SK-N-SH (cell line): Measurements from ENCODE around the gene NDUFAF5. TPM values are rescaled to one million over a fixed set of nuclear protein-coding genes. Genes with fewer than 3 reads are reported as not detected.

Experiments used
- CTCF ChIA-PET: fragments of 300-600, 350-600 bp; formaldehyde crosslinking; extraction: SDS; loops from one replicate; lab custom pipeline; 2021; lab: Yijun Ruan, JAX
- POLR2A ChIA-PET: fragments of 350-600 bp; sonication (Branson Sonifier 250); formaldehyde crosslinking; extraction: SDS; loops from one replicate; lab custom pipeline; 2020; ENCODE audit warnings: antibody characterized with exemption, inconsistent platforms; lab: Yijun Ruan, JAX
- DNase-seq: peaks from one replicate; pipeline ENCODE4 v3.0.0; 2012
- H2AFZ ChIP-seq: fragments of 200-600 bp; sonication (generic); 2 replicates; pipeline ENCODE4 v1.8.1; 2016; ENCODE audit warnings: antibody characterized with exemption, mild to moderate bottlenecking, low read depth
- H3F3A ChIP-seq: fragments of 200-600 bp; sonication (generic); replicated peaks from 2 replicates; pipeline ENCODE3; 2016; ENCODE audit warnings: antibody characterized with exemption, mild to moderate bottlenecking; ENCODE audit not compliant: insufficient read depth
- H3K27ac ChIP-seq, 2 experiments: fragments of 200-500 bp in 1 of 2; fragments of 200-600 bp in 1 of 2; sonication (Bioruptor generic) in 1 of 2; sonication (generic), shearing (Covaris generic) in 1 of 2; 2 replicates each; pipeline versions ENCODE4 v1.5.1 to v1.6.1; 2014 to 2016; ENCODE audit warnings: low read depth in 2 of 2, inconsistent platforms in 1 of 2, low read length in 1 of 2, mild to moderate bottlenecking in 1 of 2, mixed read lengths in 1 of 2
- H3K27me3 ChIP-seq: fragments of 200-600 bp; sonication (generic), shearing (Covaris generic); 2 replicates; pipeline ENCODE4 v1.6.1; 2016; ENCODE audit warnings: mixed run types; ENCODE audit not compliant: insufficient read depth
- H3K36me3 ChIP-seq, 2 experiments: fragments of 200-500 bp in 1 of 2; fragments of 200-600 bp in 1 of 2; sonication (Bioruptor generic) in 1 of 2; sonication (generic) in 1 of 2; replicated peaks in 1 of 2; 2 replicates each; pipeline versions ENCODE3 to v1.5.1; 2014 to 2016; ENCODE audit warnings: low read length in 1 of 2, mild to moderate bottlenecking in 1 of 2; ENCODE audit not compliant: insufficient read depth in 2 of 2, control insufficient read depth in 1 of 2
- H3K4me1 ChIP-seq, 2 experiments: fragments of 200-500 bp in 1 of 2; fragments of 200-600 bp in 1 of 2; sonication (Bioruptor generic) in 1 of 2; sonication (generic), shearing (Covaris generic) in 1 of 2; 2 replicates each; pipeline versions ENCODE4 v1.5.1 to v1.6.1; 2014 to 2016; ENCODE audit warnings: low read depth in 1 of 2, low read length in 1 of 2, mixed run types in 1 of 2; ENCODE audit not compliant: insufficient read depth in 2 of 2, control insufficient read depth in 1 of 2
- H3K4me2 ChIP-seq: fragments of 200-600 bp; sonication (generic), shearing (Covaris generic); 2 replicates; pipeline ENCODE4 v1.6.1; 2017; ENCODE audit warnings: mixed run types
- H3K4me3 ChIP-seq, 2 experiments: fragments of 200-500 bp in 1 of 2; fragments of 200-600 bp in 1 of 2; sonication (Bioruptor generic) in 1 of 2; sonication (generic), shearing (Covaris generic) in 1 of 2; 2 replicates each; pipeline versions ENCODE4 v1.5.1 to v1.8.1; 2014 to 2016; ENCODE audit warnings: low read depth in 2 of 2, inconsistent platforms in 1 of 2, low read length in 1 of 2, mild to moderate bottlenecking in 1 of 2, mixed read lengths in 1 of 2, moderate library complexity in 1 of 2
- H3K79me2 ChIP-seq: fragments of 200-600 bp; sonication (generic); 2 replicates; pipeline ENCODE4 v1.8.1; 2017; ENCODE audit warnings: mild to moderate bottlenecking; ENCODE audit not compliant: insufficient read depth
- H3K9ac ChIP-seq: fragments of 200-600 bp; sonication (generic); 2 replicates; pipeline ENCODE4 v1.6.1; 2017; ENCODE audit warnings: mixed run types
- H3K9me2 ChIP-seq: fragments of 200-600 bp; sonication (generic); 2 replicates; pipeline ENCODE4 v1.6.1; 2017; ENCODE audit warnings: mixed run types
- H3K9me3 ChIP-seq: fragments of 200-600 bp; sonication (generic); 2 replicates; pipeline ENCODE4 v1.6.1; 2017; ENCODE audit warnings: mixed run types, mild to moderate bottlenecking, moderate library complexity
- H4K20me1 ChIP-seq: fragments of 200-600 bp; sonication (generic); 2 replicates; pipeline ENCODE4 v1.6.1; 2017; ENCODE audit warnings: mild to moderate bottlenecking, mixed run types; ENCODE audit not compliant: insufficient read depth
- CTCF ChIP-seq: fragments of 200-600 bp; sonication (generic); IDR thresholded peaks from 2 replicates; pipeline ENCODE4 v1.6.1; 2017; ENCODE audit warnings: antibody characterized with exemption, mild to moderate bottlenecking, moderate library complexity
- EP300 ChIP-seq, 2 experiments: IDR thresholded peaks; 2 replicates each; pipeline versions ENCODE4 v1.4.0 to v1.6.1; 2012; ENCODE audit warnings: borderline replicate concordance in 1 of 2, low read depth in 1 of 2, low read length in 1 of 2
- EZH2phosphoT487 ChIP-seq: fragments of 200-600 bp; sonication (generic); IDR thresholded peaks from 2 replicates; pipeline ENCODE4 v1.6.1; 2017; ENCODE audit warnings: low read depth, mixed run types, mild to moderate bottlenecking, antibody characterized with exemption, moderate library complexity, borderline replicate concordance
- FOSL2 ChIP-seq: IDR thresholded peaks from 2 replicates; pipeline ENCODE4 v1.4.0; 2012; ENCODE audit warnings: low read depth, mild to moderate bottlenecking, moderate library complexity, borderline replicate concordance
- FOXJ3 ChIP-seq: sonication (generic); formaldehyde crosslinking; IDR thresholded peaks from 2 replicates; pipeline ENCODE4 v1.5.1; 2020; ENCODE audit warnings: mild to moderate bottlenecking, missing genetic modification reagents
- GABPA ChIP-seq: IDR thresholded peaks from 2 replicates; pipeline ENCODE4 v1.4.0; 2012; ENCODE audit warnings: low read depth, mild to moderate bottlenecking
- GATA2 ChIP-seq: sonication (generic); formaldehyde crosslinking; IDR thresholded peaks from 2 replicates; pipeline ENCODE4 v1.5.0; 2020; ENCODE audit warnings: mild to moderate bottlenecking, missing genetic modification reagents
- MEF2A ChIP-seq: IDR thresholded peaks from 2 replicates; pipeline ENCODE4 v1.4.0; 2012; ENCODE audit warnings: low read depth, borderline replicate concordance
- MXI1 ChIP-seq: IDR thresholded peaks from 2 replicates; pipeline ENCODE4 v1.6.1; 2012; ENCODE audit warnings: mild to moderate bottlenecking, low read depth, low read length, improper control_type of control experiment
- NFIC ChIP-seq: IDR thresholded peaks from 2 replicates; pipeline ENCODE4 v1.4.0; 2012; ENCODE audit warnings: borderline replicate concordance
- REST ChIP-seq: IDR thresholded peaks from 2 replicates; pipeline ENCODE4 v1.6.1; 2012; ENCODE audit warnings: mild to moderate bottlenecking, low read depth, low read length, moderate library complexity
- SIN3A ChIP-seq: IDR thresholded peaks from 2 replicates; pipeline ENCODE4 v1.6.1; 2012; ENCODE audit warnings: low read depth, mild to moderate bottlenecking, low read length, moderate library complexity, borderline replicate concordance
- TCF12 ChIP-seq: IDR thresholded peaks from 2 replicates; pipeline ENCODE4 v1.4.0; 2012
- TEAD4 ChIP-seq: IDR thresholded peaks from 2 replicates; pipeline ENCODE4 v1.4.0; 2012; ENCODE audit warnings: mild to moderate bottlenecking, borderline replicate concordance; ENCODE audit not compliant: insufficient read depth
- USF1 ChIP-seq: IDR thresholded peaks from 2 replicates; pipeline ENCODE4 v1.4.0; 2012; ENCODE audit warnings: low read depth, borderline replicate concordance
- USF2 ChIP-seq: fragments of 150-350 bp; IDR thresholded peaks from 2 replicates; pipeline ENCODE4 v1.6.1; 2017; ENCODE audit warnings: antibody characterized with exemption, low read length, low read depth, borderline replicate concordance
- YY1 ChIP-seq: IDR thresholded peaks from 2 replicates; pipeline ENCODE4 v1.4.0; 2012; ENCODE audit warnings: low read depth, mild to moderate bottlenecking
- WGBS: methylation state at CpG from one replicate; pipeline ENCODE4 v1.1.6; 2017; ENCODE audit warnings: low lambda C conversion rate; 5-methylcytosine and 5-hydroxymethylcytosine counted together
- polyA plus RNA-seq, 3 experiments: library from polyadenylated mRNA; depleted of rRNA; stranded (reverse); fragments of >200 nt; gene quantifications; 2 replicates each; pipeline ENCODE4 v1.2.3, GENCODE V29; 2012

The NDUFAF5 gene
- polyA plus RNA-seq, 1 of the 3 experiments (the other 2 are of a cell fraction): 8.0 TPM

- Histone ChIP-seq H3K9me2 (no peaks in the 10 kb centered on the region), H3K79me2 (no peaks in the 10 kb centered on the region), H3K9ac (no peak overlapping the region), H3F3A (no peaks in the 10 kb centered on the region), H3K36me3 (no peaks in the 10 kb centered on the region), H4K20me1 (no peaks in the 10 kb centered on the region), H3K27ac (no peak overlapping the region), H3K4me2 (no peak overlapping the region), H3K4me3 (no peak overlapping the region), H3K4me1 (no peaks in the 10 kb centered on the region), H3K27me3 (no peaks in the 10 kb centered on the region), H2AFZ (no peak overlapping the region), H3K9me3 (no peaks in the 10 kb centered on the region)
- CTCF ChIA-PET: no interaction called here
- DNase-seq: no peak
- POLR2A ChIA-PET: no interaction called here
- WGBS: 69% methylated on average over 5 of the region's 5 CpGs
- TF ChIP-seq USF2 (no peak), YY1 (no peak), EZH2phosphoT487 (no peak), FOSL2 (no peak), USF1 (no peak), REST (no peak), EP300 (IDR thresholded peaks at IDR 0.05; ENCODE audit: borderline replicate concordance in 1 of 2, low read depth in 1 of 2, low read length in 1 of 2) (no peak), FOXJ3 (CRISPR knock-in tag) (no peak), NFIC (no peak), CTCF (no peak), TCF12 (no peak), GABPA (no peak), MEF2A (no peak), TEAD4 (no peak), SIN3A (no peak), MXI1 (no peak), GATA2 (CRISPR knock-in tag) (no peak)
Measured at GRCh38 chr20:13858439-13858838, 73.6 kb downstream of the NDUFAF5 start.
